OCI-LY7 (cell line): Measurements from ENCODE around the gene F7. TPM values are rescaled to one million over a fixed set of nuclear protein-coding genes. Genes with fewer than 3 reads are reported as not detected.

Experiments used
- BruUV-seq: library from RNA; stranded (reverse); fragments of 400-500 nt; replicated peaks from 2 replicates; lab custom pipeline; 2021; lab: Mats Ljungman, UMichigan
- CTCF ChIA-PET: fragments of 300-600 bp; sonication (Branson Sonifier 250); formaldehyde crosslinking; loops from one replicate; lab custom pipeline; 2022; ENCODE audit warnings: antibody characterized with exemption; ENCODE audit not compliant: unreplicated experiment; lab: Charles Lee
- POLR2A ChIA-PET: fragments of 300-600 bp; sonication (Branson Sonifier 250); formaldehyde crosslinking; loops from one replicate; lab custom pipeline; 2022; ENCODE audit warnings: antibody characterized with exemption; lab: Charles Lee
- DNase-seq: peaks from one replicate; pipeline ENCODE4 v3.0.0-alpha.2; 2015; ENCODE audit warnings: low spot score
- H2AFZ ChIP-seq: fragments of 200-600 bp; sonication (generic), shearing (Covaris generic); 2 replicates; pipeline ENCODE4 v1.6.1; 2014; ENCODE audit warnings: mild to moderate bottlenecking, antibody characterized with exemption, low read length, moderate library complexity
- H3K27ac ChIP-seq: fragments of 200-600 bp; sonication (generic); 2 replicates; pipeline ENCODE4 v1.5.1; 2014; ENCODE audit warnings: mixed run types, low read depth, mild to moderate bottlenecking, moderate library complexity, low read length, inconsistent platforms; ENCODE audit not compliant: poor library complexity, severe bottlenecking
- H3K36me3 ChIP-seq: fragments of 200-600 bp; sonication (generic); 2 replicates; pipeline ENCODE4 v1.6.1; 2014; ENCODE audit warnings: mild to moderate bottlenecking, antibody characterized with exemption, low read length, moderate library complexity, mixed read lengths; ENCODE audit not compliant: insufficient read depth
- H3K4me1 ChIP-seq: fragments of 200-600 bp; sonication (generic); 2 replicates; pipeline ENCODE4 v1.5.1; 2014; ENCODE audit warnings: mild to moderate bottlenecking, low read length; ENCODE audit not compliant: insufficient read depth, poor library complexity, severe bottlenecking
- H3K4me2 ChIP-seq: fragments of 200-600 bp; sonication (generic); 2 replicates; pipeline ENCODE4 v1.6.1; 2014; ENCODE audit warnings: mild to moderate bottlenecking, low read length
- H3K4me3 ChIP-seq: fragments of 200-600 bp; sonication (generic); 2 replicates; pipeline ENCODE4 v1.5.1; 2014; ENCODE audit warnings: mild to moderate bottlenecking, low read depth, low read length; ENCODE audit not compliant: poor library complexity, severe bottlenecking
- H3K79me2 ChIP-seq: fragments of 200-600 bp; sonication (generic); 2 replicates; pipeline ENCODE4 v1.6.1; 2016; ENCODE audit warnings: low read depth, mild to moderate bottlenecking, low read length, moderate library complexity, mixed read lengths; ENCODE audit not compliant: insufficient read depth
- H3K9me2 ChIP-seq: fragments of 200-600 bp; sonication (generic); 2 replicates; pipeline ENCODE4 v1.6.1; 2016; ENCODE audit warnings: mild to moderate bottlenecking, low read length, mixed read lengths; ENCODE audit not compliant: insufficient read depth
- H3K9me3 ChIP-seq: fragments of 200-600 bp; sonication (generic); 2 replicates; pipeline ENCODE4 v1.6.1; 2014; ENCODE audit warnings: mild to moderate bottlenecking, mixed run types, low read length, mixed read lengths
- H4K20me1 ChIP-seq: fragments of 200-600 bp; sonication (generic); 2 replicates; pipeline ENCODE4 v1.6.1; 2014; ENCODE audit warnings: mild to moderate bottlenecking, antibody characterized with exemption, low read length, moderate library complexity, mixed read lengths; ENCODE audit not compliant: insufficient read depth
- CTCF ChIP-seq: fragments of 200-600 bp; sonication (generic); conservative IDR thresholded peaks from 2 replicates; pipeline ENCODE4 v1.5.1; 2014; ENCODE audit warnings: mild to moderate bottlenecking, antibody characterized with exemption, low read length, moderate library complexity, mixed read lengths
- EZH2phosphoT487 ChIP-seq: fragments of 200-600 bp; sonication (generic); IDR thresholded peaks from 2 replicates; pipeline ENCODE4 v1.6.1; 2018; ENCODE audit warnings: low read depth, borderline replicate concordance, mild to moderate bottlenecking, mixed run types, antibody characterized with exemption, low read length, moderate library complexity, mixed read lengths
- intact Hi-C: fragments of 100-400 bp; cut with micrococcal nuclease; formaldehyde crosslinking; loops from one replicate; pipeline ENCODE4 v1.10.0; 2022; ENCODE audit not compliant: unreplicated experiment
- total RNA-seq, 2 experiments: library from RNA; depleted of rRNA in 1 of 2; stranded (reverse); fragments of >200 nt in 1 of 2; shearing (Covaris generic) in 1 of 2; gene quantifications; 2 replicates each; pipeline ENCODE4 v1.2.3, GENCODE V29; 2014 to 2022

Gene F7
- total RNA-seq, 2 experiments from 2014 or later, result not detected

GRCh38 chr13:113080361-113080831 is 25.2 kb upstream of the F7 start:
- H3K79me2 ChIP-seq, result no peaks in the 10 kb centered on the region
- no TSS peak for BruUV-seq
- ChIA-PET POLR2A (no interaction called here), CTCF (no interaction called here)
- TF ChIP-seq CTCF, result no peak
- no peak for TF ChIP-seq EZH2phosphoT487
- intact Hi-C loops, result no loop called here
- no peaks in the 10 kb centered on the region for H3K9me2 ChIP-seq
- H3K9me3 ChIP-seq, result no peaks in the 10 kb centered on the region
- H3K36me3 ChIP-seq, result no peaks in the 10 kb centered on the region
- no peaks in the 10 kb centered on the region for H4K20me1 ChIP-seq
- H3K4me2 ChIP-seq, result no peak overlapping the region
- no peak overlapping the region for H3K27ac ChIP-seq
- DNase-seq, result no peak
- no peak overlapping the region for H3K4me3 ChIP-seq
- H3K4me1 ChIP-seq, result no peaks in the 10 kb centered on the region
- H2AFZ ChIP-seq, result no peak overlapping the region

- no peak overlapping the region for H3K27ac ChIP-seq
- H3K9me3 ChIP-seq, result no peaks in the 10 kb centered on the region
- TF ChIP-seq EZH2phosphoT487 (no peak), CTCF (no peak)
- no TSS peak for BruUV-seq
- DNase-seq, result no peak
- no peaks in the 10 kb centered on the region for H3K9me2 ChIP-seq
- H3K4me2 ChIP-seq, result no peak overlapping the region
- no peaks in the 10 kb centered on the region for H4K20me1 ChIP-seq
- intact Hi-C loops, result no loop called here
- no peak overlapping the region for H2AFZ ChIP-seq
- H3K4me1 ChIP-seq, result no peaks in the 10 kb centered on the region
- ChIA-PET CTCF (no interaction called here), POLR2A (no interaction called here)
- H3K79me2 ChIP-seq, result no peaks in the 10 kb centered on the region
- no peaks in the 10 kb centered on the region for H3K36me3 ChIP-seq
- no peak overlapping the region for H3K4me3 ChIP-seq
Observed at GRCh38 chr13:113080901-113081521, 24.6 kb upstream of the F7 start.

GRCh38 chr13:113082198-113083021 is 23.2 kb upstream of the F7 start:
- intact Hi-C loops, result no loop called here
- Histone ChIP-seq H3K9me2 (no peaks in the 10 kb centered on the region), H3K36me3 (no peaks in the 10 kb centered on the region), H3K79me2 (no peaks in the 10 kb centered on the region), H3K4me2 (no peak overlapping the region), H3K27ac (no peak overlapping the region), H3K9me3 (no peaks in the 10 kb centered on the region), H3K4me1 (no peaks in the 10 kb centered on the region), H3K4me3 (no peak overlapping the region), H4K20me1 (no peaks in the 10 kb centered on the region), H2AFZ (no peak overlapping the region)
- ChIA-PET POLR2A (no interaction called here), CTCF (no interaction called here)
- DNase-seq, result no peak
- TF ChIP-seq EZH2phosphoT487 (no peak), CTCF (no peak)
- no TSS peak for BruUV-seq
